Gastroesophageal sphincter (tissue), 3 donors: ENCODE results near the gene FXYD7.
A peak's percentile ranks its signal among the peaks of the same experiment; 100 is the strongest.

Source experiments
- POLR2A ChIP-seq, 2 donors: fragments of 450-650 bp; IDR thresholded peaks; one replicate each; pipeline ENCODE4 v1.6.1; 2017; ENCODE audit warnings: antibody characterized with exemption in 2 of 2, mild to moderate bottlenecking in 2 of 2, moderate library complexity in 1 of 2
- POLR2AphosphoS5 ChIP-seq: sonication (generic); formaldehyde crosslinking; IDR thresholded peaks from one replicate; pipeline ENCODE4 v1.6.1; 2017; ENCODE audit warnings: antibody characterized with exemption
- TF ChIP-seq, protein P1 (sequence below), 4 experiments: fragments of 200-600 bp in 2 of 4; fragments of 450-650 bp in 2 of 4; sonication (generic) in 1 of 4; IDR thresholded peaks; one replicate each; pipeline ENCODE4 v1.5.1; 2017 to 2019; ENCODE audit warnings: antibody characterized with exemption in 4 of 4, mild to moderate bottlenecking in 2 of 4, moderate library complexity in 2 of 4

GRCh38 chr19:35115177-35115951, 27.7 kb upstream of the FXYD7 start, which contains the start of gene FXYD3:
- TF ChIP-seq, protein P1, sequence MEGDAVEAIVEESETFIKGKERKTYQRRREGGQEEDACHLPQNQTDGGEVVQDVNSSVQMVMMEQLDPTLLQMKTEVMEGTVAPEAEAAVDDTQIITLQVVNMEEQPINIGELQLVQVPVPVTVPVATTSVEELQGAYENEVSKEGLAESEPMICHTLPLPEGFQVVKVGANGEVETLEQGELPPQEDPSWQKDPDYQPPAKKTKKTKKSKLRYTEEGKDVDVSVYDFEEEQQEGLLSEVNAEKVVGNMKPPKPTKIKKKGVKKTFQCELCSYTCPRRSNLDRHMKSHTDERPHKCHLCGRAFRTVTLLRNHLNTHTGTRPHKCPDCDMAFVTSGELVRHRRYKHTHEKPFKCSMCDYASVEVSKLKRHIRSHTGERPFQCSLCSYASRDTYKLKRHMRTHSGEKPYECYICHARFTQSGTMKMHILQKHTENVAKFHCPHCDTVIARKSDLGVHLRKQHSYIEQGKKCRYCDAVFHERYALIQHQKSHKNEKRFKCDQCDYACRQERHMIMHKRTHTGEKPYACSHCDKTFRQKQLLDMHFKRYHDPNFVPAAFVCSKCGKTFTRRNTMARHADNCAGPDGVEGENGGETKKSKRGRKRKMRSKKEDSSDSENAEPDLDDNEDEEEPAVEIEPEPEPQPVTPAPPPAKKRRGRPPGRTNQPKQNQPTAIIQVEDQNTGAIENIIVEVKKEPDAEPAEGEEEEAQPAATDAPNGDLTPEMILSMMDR (IDR thresholded peaks at IDR 0.05): no peak
- peak; percentile 17 for TF ChIP-seq POLR2AphosphoS5
- no peak for TF ChIP-seq POLR2A (IDR thresholded peaks at IDR 0.05)
